AG09319 (cell line): ENCODE measurements around the gene CRISPLD2.
"Not testable (repeated sequence)": the region's sequence is repeated elsewhere in the genome, so short reads cannot be mapped to it uniquely, and the experiment has no call there.

ENCODE experiments used
- DNase-seq: peaks from one replicate; pipeline ENCODE4 v3.0.0-alpha.2; 2010; ENCODE audit warnings: low read depth; ENCODE audit errors: extremely low read depth
- CTCF ChIP-seq: IDR thresholded peaks from 2 replicates; pipeline ENCODE4 v1.5.1; 2011; ENCODE audit warnings: low read depth, mild to moderate bottlenecking, inconsistent platforms, low read length, moderate library complexity

Gene CRISPLD2

GRCh38 chr16:84848986-84849634 is 29.3 kb downstream of the CRISPLD2 start:
- no peak for DNase-seq
- no peak for TF ChIP-seq CTCF

DNA sequence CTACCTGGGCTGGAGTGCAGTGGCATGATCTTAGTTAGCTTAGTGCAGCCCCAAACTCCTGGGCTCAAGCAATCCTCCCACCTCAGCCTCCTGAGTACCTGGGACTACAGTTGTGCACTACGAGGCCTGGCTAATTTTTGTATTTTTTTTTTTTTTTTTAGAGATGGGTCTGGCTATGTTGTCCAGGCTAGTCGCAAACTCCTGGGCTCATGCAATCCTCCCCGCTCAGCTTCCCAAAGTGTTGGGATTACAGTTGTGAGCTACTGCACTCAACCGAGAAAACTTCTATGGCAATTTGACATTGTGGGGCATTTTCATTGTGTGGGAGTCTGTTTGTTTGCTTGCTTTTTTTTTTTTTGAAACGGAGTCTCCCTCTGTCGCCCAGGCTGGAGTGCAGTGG is 30.0 kb downstream of the CRISPLD2 start:
- DNase-seq = no peak
- no peak for TF ChIP-seq CTCF

DNA sequence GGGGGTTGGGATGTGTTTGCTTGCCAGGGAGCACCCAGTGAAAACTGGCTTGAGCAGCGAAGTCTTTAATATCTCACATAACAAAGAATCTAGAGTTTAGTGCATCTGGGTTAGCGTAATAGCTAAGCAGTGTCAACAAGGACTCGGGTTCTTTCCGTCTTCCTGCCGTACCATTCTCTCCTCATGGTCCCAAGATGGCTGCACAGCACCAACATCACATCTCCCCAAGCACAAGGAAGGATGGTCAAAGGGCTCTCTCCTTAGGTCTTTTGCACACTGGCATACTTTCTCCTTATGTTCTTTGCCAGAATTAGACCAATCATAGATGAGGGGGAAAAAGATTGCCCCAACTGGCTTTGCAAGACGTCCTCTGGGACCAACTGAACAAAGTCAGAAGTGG is 30.9 kb downstream of the CRISPLD2 start:
- no peak for DNase-seq
- TF ChIP-seq CTCF = no peak

DNA sequence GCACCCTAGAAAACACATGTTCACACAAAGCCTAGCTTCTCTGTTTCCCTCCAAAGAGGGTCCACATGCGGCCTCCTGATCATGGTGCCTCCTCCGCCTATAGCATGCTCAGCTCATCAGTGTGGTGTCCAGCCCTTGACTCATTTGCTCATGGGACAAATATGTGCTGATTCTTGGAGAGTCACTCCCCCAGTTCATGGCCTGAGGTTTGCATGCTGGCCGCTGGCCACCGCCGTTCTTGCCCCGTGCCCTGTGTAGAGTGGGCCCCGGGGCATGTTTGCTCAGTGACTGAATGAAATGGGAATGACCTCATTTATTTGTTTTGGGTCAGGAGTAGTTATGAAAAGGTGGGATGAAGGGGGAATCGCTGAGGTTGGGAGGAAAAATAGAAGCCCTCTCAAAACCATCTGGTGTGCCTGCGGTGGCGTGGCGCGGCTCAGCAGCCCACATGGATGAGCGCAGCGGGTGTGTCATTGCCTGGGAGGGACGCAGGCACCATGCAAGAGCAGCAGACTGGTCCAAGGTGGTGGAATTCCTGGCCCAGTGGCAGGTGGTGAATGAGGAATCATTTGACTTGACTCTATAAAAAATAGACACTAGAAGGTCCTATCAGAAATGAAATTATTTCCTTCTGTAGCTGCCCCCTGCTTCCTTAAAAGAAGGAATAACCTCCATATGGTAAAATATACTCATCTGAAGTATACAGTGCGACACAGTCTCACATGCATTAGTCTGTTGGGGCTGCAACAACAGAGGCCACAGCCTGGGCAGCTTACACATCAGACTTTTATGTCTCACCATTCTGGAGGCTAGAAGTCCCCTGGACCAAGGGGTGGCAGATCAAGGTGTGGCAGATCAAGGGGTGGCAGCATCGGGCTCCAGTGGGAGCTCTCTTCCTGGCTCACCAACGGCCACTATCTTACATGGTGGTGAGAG is 31.7 kb downstream of the CRISPLD2 start:
- no peak for TF ChIP-seq CTCF
- DNase-seq = peak; percentile 70

DNA sequence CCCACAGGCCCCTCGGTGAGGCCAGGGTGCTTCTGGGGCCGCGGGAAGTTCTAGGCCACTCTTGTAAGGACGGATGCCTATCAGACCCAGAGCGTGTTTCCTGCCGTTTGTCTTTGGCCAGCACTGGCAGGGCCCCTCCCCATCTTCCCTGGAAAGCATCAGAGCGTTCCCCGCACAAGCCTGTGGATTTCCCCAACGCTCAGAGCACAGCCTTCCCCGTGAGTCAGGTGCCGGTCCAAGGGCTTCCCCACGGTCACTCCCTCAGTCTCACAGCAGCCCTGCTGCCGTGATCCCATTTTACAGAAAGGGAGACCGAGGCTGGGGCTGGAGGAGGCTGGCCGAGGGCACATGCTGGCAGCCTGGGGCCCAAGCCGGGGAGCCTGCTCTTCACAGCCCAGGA is 33.7 kb downstream of the CRISPLD2 start:
- no peak for DNase-seq

DNA sequence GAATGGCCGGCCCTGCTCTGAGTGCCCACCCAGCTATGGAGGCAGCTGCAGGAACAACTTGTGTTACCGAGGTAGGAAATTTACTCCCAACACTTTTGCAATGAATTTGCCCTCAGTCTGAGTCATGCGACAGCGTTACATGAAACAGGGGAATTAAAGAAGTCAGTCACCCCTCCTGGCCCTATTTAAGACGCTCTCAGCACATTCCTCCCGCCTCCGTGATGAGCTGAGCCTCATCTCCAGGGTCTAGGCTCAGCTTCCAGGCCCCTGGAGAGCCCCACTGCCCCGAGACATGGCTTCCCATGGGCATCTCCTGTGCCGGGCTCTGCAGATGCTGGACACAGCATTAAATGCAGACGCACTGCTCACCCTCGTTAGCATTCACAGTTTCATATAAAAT is 35.0 kb downstream of the CRISPLD2 start:
- no peak for TF ChIP-seq CTCF
- DNase-seq = no peak

More for the DNA sequence above, 33.7 kb downstream of the CRISPLD2 start:
- TF ChIP-seq CTCF = no peak

DNA sequence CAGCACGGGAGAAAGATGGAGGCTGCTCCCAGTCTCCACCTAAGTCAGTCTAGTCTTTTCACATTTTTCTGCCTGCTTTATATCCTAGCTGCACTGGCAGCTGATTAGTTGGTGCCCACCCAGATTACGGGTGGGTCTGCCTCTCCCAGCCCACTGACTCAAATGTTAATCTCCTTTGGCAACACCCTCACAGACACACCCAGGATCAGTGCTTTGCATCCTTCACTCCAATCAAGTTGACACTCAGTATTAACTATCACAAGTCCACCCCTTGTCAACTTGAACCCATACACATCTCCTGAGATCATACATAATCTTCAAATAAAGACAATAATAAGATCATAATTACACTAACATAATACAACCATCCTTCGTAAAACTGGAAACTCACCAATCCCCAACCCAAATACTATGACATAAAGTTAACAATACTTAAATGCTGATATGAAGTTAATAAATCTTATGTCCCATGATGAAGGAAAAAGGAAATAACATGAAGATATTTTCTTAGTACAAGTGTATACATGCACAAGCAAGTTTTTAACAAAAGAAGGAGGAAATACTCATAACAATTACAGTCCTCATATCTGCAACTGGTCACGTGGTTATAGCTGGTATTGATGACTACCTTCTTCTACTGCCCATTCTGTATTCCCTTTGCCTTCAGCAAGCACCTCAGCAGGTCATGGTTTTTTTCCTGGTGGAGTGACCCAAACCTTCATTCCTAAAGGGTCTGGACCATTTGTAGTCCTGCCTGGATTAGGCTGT is 35.8 kb downstream of the CRISPLD2 start:
- not testable (repeated sequence) for DNase-seq

DNA sequence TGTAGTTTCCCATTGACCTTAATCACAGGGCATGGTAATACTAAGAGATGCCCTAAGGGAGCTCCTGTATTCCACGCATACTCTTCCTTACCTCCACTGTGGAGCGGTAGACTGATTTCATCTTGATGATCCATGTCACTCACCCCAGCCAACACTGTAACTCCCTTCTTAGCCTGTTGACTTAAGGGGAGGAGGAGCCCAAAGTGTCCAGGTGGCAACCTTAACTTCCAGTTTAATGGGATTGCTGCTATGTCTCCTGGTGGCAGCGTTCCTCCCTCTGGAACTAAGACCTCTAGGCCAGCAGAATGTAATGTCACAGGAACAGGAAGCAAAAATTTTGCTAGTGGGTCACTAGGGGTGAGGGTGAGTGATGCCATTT is 36.4 kb downstream of the CRISPLD2 start:
- not testable (repeated sequence) for DNase-seq

DNA sequence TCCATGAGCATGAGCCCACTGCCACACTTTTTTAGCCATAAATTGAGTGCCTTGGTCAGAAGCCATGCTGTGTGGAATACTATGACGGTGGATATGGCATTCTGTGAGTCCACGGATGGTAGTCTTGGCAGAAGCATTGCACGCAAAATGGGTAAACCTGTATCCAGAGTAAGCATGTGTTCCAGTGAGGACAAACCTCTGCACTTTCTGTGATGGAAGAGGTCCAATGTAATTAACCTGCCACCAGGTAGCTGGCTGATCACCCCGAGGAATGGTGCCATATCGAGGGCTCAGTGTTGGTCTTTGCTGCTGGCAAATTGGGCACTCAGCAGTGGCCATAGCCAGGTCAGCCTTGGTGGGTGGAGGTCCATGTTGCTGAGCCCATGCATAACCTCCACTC is 37.0 kb downstream of the CRISPLD2 start:
- not testable (repeated sequence) for DNase-seq
